Fibroblast of pulmonary artery (primary cell): ENCODE results near the gene AMT.
"Not testable (repeated sequence)": the region's sequence is repeated elsewhere in the genome, so short reads cannot be mapped to it uniquely, and the experiment has no call there.

ENCODE experiments used
- DNase-seq: peaks from one replicate; pipeline ENCODE4 v3.0.0-alpha.2; 2010; ENCODE audit warnings: low read depth
- H3K4me3 ChIP-seq: replicated peaks from 2 replicates; pipeline ENCODE4 v1.5.1; 2011; ENCODE audit warnings: low read depth, mild to moderate bottlenecking, control low read depth, low read length, moderate library complexity
- TF ChIP-seq, protein P1 (sequence below): IDR thresholded peaks from 2 replicates; pipeline ENCODE4 v1.5.1; 2011; ENCODE audit warnings: mild to moderate bottlenecking, control low read depth, low read length, inconsistent platforms; ENCODE audit errors: missing control alignments

The AMT gene

DNA sequence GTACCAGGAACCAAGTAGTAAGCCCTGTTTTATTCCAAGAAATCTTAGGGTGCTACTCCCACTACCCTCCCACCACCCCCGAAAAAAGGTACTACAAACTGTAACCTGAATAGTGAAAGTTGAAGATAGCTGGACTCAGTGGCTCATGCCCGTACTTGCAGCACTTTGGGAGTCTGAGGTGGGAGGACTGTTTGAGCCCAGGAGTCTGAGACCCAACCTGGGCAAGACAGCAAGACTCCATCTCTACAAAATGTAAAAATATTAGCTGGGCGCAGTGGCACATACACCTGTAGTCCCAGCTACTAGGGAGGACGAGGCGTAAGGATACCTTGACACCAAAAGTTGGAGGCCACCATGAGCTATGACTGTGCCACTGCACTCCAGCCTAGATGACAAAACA lies 18.4 kb downstream of the AMT start:
- DNase-seq: no peak
- TF ChIP-seq, protein P1, sequence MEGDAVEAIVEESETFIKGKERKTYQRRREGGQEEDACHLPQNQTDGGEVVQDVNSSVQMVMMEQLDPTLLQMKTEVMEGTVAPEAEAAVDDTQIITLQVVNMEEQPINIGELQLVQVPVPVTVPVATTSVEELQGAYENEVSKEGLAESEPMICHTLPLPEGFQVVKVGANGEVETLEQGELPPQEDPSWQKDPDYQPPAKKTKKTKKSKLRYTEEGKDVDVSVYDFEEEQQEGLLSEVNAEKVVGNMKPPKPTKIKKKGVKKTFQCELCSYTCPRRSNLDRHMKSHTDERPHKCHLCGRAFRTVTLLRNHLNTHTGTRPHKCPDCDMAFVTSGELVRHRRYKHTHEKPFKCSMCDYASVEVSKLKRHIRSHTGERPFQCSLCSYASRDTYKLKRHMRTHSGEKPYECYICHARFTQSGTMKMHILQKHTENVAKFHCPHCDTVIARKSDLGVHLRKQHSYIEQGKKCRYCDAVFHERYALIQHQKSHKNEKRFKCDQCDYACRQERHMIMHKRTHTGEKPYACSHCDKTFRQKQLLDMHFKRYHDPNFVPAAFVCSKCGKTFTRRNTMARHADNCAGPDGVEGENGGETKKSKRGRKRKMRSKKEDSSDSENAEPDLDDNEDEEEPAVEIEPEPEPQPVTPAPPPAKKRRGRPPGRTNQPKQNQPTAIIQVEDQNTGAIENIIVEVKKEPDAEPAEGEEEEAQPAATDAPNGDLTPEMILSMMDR: no peak
- no peak overlapping the region for H3K4me3 ChIP-seq

DNA sequence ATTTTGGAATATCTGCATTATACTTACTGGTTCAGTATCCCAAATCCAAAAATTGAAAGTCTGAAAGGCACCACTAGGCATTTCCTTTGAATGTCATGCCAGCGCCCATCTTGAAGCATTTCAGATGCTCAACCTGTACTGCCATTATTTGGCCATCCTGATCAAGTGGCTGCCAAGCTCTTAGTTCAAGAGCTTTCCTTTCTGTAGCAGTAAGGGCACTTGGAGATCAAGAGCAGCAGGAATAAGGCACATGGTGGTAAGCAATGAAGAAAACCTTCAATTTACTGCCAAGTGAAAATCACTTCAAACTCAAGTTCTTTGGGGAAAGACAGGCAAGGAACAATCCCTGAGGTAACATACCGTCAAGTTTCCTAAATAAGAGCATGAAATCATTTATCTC lies 20.5 kb downstream of the AMT start:
- no peak for DNase-seq
- TF ChIP-seq, protein P1: no peak
- no peak overlapping the region for H3K4me3 ChIP-seq

DNA sequence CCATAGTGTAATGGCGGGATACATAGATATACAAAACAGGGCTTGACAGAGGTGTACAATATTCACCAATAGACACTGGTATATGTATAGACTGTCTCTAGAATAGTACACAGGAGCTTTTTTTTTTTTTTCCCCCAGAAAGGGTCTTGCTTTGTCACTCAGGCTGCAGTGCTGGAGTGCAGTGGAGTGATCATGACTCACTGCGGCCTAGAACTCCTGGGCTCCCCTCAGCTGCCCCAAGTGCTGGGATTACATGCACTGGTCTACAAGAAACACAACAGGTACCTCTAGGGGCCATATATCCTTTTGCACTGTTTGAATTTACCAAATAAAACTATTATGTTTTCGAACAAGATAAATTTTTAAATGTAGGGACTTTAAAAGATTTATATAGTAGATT lies 22.8 kb downstream of the AMT start:
- no peak for DNase-seq
- H3K4me3 ChIP-seq: no peak overlapping the region
- TF ChIP-seq, protein P1: no peak

DNA sequence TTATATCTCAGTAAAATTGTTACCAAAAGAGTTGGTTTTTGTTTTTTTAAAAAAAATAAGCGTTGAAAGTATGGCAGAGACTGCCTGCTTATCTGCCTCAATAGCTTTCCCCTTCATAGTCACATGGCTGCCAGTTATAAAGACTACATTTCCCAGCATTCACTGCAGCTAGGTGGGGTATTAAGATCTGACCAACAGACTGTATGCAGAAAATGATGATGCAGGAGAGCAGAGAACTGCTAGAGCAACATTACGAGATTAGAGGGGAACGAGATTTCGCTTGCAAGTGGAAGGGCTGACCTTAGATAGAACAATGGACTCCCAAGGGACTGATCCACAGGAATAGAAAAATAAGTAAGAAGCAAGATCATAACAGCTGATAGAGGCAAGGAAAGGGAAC lies 24.8 kb downstream of the AMT start:
- H3K4me3 ChIP-seq: no peak overlapping the region
- TF ChIP-seq, protein P1: no peak
- DNase-seq: peak; percentile 54

DNA sequence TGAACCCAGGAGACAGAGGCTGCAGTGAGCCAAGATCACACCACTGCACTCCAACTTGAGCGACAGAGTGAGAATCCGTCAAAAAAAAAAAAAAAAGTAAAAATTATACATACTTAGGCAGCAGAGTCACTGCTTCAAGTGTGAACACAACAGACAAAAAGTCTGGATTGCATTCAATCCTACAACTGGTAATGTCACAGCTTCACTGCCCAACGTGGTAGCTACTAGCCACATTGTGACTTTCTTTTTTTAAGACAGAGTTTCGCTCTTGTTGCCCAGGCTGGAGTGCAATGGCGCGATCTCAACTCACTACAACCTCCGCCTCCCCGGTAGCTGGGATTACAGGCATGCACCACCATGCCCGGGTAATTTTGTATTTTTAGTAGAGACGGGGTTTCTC lies 31.0 kb downstream of the AMT start:
- H3K4me3 ChIP-seq, DNase-seq: not testable (repeated sequence)

DNA sequence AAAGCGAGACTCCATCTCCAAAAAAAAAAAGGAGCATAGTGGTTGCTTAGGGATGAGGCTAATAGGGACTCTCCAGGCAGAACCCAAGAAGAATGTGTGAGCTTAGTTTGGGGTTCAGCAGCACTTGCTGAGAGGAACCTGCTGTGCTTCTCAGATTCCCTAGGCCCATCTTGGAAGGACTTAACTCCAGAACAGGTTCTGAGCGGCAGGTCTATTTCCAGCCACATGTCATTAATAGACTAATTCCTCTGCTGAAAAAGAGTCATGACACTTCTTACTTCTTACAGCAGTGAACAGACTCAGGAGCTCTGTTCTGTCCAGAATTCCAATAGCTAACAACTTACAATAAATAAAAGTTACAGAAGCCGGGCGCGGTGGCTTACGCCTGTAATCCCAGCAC lies 33.0 kb downstream of the AMT start:
- H3K4me3 ChIP-seq: no peak overlapping the region
- TF ChIP-seq, protein P1: no peak
- no peak for DNase-seq

DNA sequence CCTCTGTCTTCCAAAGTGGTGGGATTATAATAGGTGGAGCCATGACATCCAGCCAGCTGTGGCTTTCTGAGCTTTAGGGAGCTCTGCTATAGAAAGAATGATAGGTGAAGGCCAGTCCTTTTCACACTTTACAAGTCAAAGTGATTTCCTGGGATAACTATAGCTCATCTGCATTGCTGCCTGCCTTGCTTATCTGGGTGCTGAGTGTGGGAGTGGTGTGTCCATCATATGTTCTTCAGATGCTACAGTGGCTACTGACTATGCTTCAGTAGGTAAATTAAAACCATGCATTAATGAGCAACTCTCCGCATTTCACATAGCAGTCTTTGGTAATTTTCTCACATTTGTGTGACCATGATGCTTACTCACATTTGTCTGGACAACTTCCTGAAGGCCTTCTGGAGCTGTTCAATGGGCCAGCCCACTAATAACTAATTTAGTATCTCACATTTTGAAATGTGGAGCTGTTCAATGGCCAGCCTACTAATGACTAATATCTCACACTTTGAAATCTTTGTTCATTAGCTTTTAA lies 33.9 kb downstream of the AMT start:
- no peak overlapping the region for H3K4me3 ChIP-seq

More for the DNA sequence above, 33.9 kb downstream of the AMT start:
- DNase-seq: no peak
- TF ChIP-seq, protein P1: no peak
